ENCODE measurements around the gene TRMT11.

The TRMT11 gene

DNA sequence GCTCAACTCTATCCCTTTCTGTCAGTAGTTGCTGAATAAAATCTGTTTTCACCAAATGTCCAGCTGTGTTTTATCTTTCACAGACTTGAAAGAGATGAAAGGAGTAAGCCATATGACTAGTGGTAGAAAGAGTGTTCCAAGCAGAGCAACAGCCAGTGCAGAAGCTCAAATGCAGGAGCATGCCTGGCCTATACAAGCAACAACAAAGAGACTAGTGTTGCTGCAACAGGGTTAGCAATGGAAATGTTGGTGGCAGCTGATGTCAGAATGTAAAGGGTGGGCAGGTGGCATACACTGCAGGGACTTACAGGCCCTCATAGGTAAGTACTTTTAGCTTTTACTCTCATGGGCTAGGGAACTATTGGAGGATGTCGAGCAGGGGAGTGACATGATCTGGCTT lies 35.0 kb upstream of the TRMT11 start:
- peaks cover 3% of the 10 kb centered on the region; the same call in 1 of the 2 replicates for H3K4me1 ChIP-seq (ENCODE audit: control insufficient read depth, insufficient read depth, low read length)
- H3K27ac ChIP-seq (ENCODE audit: extremely low read depth, low read depth, low read length), result no peak overlapping the region
- H3K4me3 ChIP-seq (ENCODE audit: low read depth, low read length), result no peak overlapping the region
- no peaks in the 10 kb centered on the region for H3K9me3 ChIP-seq (ENCODE audit: control insufficient read depth, insufficient read depth, low read depth, low read length)
- H3K36me3 ChIP-seq (ENCODE audit: control insufficient read depth in 2 of 2, insufficient read depth in 1 of 2, low read length in 2 of 2), result no peaks in the 10 kb centered on the region
- no peak for TF ChIP-seq ZNF610 (tag by site-specific recombination; IDR thresholded peaks at IDR 0.05; ENCODE audit: borderline replicate concordance)
- TF ChIP-seq IKZF3 (tag by site-specific recombination; IDR thresholded peaks at IDR 0.05), result no peak
- TF ChIP-seq ZNF76 (tag by site-specific recombination; IDR thresholded peaks at IDR 0.05; ENCODE audit: borderline replicate concordance, low read depth), result no peak
- TF ChIP-seq ZNF501 (tag by site-specific recombination; IDR thresholded peaks at IDR 0.05), result no peak
- no peak for TF ChIP-seq ZNF423 (tag by site-specific recombination; IDR thresholded peaks at IDR 0.05)
- TF ChIP-seq, protein P1, sequence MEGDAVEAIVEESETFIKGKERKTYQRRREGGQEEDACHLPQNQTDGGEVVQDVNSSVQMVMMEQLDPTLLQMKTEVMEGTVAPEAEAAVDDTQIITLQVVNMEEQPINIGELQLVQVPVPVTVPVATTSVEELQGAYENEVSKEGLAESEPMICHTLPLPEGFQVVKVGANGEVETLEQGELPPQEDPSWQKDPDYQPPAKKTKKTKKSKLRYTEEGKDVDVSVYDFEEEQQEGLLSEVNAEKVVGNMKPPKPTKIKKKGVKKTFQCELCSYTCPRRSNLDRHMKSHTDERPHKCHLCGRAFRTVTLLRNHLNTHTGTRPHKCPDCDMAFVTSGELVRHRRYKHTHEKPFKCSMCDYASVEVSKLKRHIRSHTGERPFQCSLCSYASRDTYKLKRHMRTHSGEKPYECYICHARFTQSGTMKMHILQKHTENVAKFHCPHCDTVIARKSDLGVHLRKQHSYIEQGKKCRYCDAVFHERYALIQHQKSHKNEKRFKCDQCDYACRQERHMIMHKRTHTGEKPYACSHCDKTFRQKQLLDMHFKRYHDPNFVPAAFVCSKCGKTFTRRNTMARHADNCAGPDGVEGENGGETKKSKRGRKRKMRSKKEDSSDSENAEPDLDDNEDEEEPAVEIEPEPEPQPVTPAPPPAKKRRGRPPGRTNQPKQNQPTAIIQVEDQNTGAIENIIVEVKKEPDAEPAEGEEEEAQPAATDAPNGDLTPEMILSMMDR (tag by site-specific recombination; IDR thresholded peaks at IDR 0.05), result no peak
- POLR2A ChIA-PET, result interaction anchor here (0.6 to 2.8 kb wide), 2 partner anchors 86 to 160 kb away, joined by 3 to 17 read pairs; partner anchors contain the start of gene NCOA7
- CTCF ChIA-PET, result interaction anchor here (0.6 to 5.3 kb wide), 13 partner anchors 11 to 640 kb away, joined by 3 to 31 read pairs (median 4); partner anchors contain the start of gene NCOA7

DNA sequence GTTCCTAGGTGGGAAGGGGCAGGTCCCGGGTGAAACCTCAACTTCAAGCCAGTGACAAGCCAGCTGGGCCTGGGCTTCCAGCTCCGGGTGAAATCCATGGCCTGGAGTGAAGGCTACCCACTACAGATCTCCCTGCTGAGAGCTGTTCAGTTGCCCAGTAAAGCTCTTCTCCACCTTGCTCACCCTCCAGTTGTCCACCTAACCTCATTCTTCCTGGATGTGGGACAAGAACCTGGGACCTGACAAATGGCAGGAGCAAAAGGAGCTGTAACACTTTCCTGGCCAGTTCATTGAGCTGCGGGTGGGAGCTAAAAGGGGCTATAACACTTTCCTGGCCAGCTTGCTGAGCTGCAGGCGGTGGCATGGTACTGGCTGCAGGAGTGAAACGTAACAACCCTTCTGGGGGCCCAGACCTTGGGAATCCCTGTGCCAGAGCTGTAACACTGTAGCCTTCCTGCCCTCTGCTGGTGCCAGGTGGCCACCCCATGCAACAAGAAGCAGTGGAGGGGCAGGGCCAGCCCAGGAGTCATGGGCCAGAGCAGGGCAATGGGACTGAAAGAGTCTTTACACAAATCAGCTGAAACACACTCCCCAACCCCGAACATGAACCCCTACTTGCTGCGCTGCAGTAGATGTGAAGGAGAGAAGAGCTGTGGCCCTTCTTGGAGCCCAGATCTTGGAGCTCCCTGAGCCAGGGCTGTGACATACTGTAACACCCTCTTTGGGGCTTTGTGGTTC lies 33.4 kb upstream of the TRMT11 start:
- H3K36me3 ChIP-seq (ENCODE audit: control insufficient read depth in 2 of 2, insufficient read depth in 1 of 2, low read length in 2 of 2), result no peaks in the 10 kb centered on the region
- no peaks in the 10 kb centered on the region for H3K4me1 ChIP-seq (ENCODE audit: control insufficient read depth, insufficient read depth, low read length)
- ChIA-PET POLR2A (interaction anchor here (0.6 to 2.8 kb wide), 3 partner anchors 162 to 1336 kb away, joined by 6 to 17 read pairs (median 6); partner anchors contain the start of gene NCOA7), CTCF (interaction anchor here (0.6 to 5.3 kb wide), 28 partner anchors 11 to 642 kb away, joined by 3 to 39 read pairs (median 4); partner anchors contain the start of genes HEY2 and NCOA7)
- TF ChIP-seq ZNF544 (tag by site-specific recombination; IDR thresholded peaks at IDR 0.05), result no peak
- TF ChIP-seq ZEB2 (tag by site-specific recombination; IDR thresholded peaks at IDR 0.05), result no peak
- TF ChIP-seq, protein P2, sequence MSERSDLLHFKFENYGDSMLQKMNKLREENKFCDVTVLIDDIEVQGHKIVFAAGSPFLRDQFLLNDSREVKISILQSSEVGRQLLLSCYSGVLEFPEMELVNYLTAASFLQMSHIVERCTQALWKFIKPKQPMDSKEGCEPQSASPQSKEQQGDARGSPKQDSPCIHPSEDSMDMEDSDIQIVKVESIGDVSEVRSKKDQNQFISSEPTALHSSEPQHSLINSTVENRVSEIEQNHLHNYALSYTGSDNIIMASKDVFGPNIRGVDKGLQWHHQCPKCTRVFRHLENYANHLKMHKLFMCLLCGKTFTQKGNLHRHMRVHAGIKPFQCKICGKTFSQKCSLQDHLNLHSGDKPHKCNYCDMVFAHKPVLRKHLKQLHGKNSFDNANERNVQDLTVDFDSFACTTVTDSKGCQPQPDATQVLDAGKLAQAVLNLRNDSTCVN (tag by site-specific recombination; optimal IDR thresholded peaks at IDR 0.05), result no peak
- TF ChIP-seq ZNF202 (tag by site-specific recombination; IDR thresholded peaks at IDR 0.05; ENCODE audit: borderline replicate concordance), result no peak
- no peak for TF ChIP-seq ZNF423 (tag by site-specific recombination; IDR thresholded peaks at IDR 0.05)
- TF ChIP-seq, protein P3, sequence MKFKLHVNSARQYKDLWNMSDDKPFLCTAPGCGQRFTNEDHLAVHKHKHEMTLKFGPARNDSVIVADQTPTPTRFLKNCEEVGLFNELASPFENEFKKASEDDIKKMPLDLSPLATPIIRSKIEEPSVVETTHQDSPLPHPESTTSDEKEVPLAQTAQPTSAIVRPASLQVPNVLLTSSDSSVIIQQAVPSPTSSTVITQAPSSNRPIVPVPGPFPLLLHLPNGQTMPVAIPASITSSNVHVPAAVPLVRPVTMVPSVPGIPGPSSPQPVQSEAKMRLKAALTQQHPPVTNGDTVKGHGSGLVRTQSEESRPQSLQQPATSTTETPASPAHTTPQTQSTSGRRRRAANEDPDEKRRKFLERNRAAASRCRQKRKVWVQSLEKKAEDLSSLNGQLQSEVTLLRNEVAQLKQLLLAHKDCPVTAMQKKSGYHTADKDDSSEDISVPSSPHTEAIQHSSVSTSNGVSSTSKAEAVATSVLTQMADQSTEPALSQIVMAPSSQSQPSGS (tag by site-specific recombination; IDR thresholded peaks at IDR 0.05; ENCODE audit: low read depth), result no peak
- TF ChIP-seq ZNF529 (tag by site-specific recombination; IDR thresholded peaks at IDR 0.05; ENCODE audit: insufficient replicate concordance), result peak; percentile 8
- no peak for TF ChIP-seq ZNF354C (tag by site-specific recombination; IDR thresholded peaks at IDR 0.05; ENCODE audit: borderline replicate concordance, low read depth)
- no peak for TF ChIP-seq ZNF792 (tag by site-specific recombination; IDR thresholded peaks at IDR 0.05)
- no peak for TF ChIP-seq ZNF292 (tag by site-specific recombination; IDR thresholded peaks at IDR 0.05; ENCODE audit: borderline replicate concordance, low read depth)
- TF ChIP-seq, protein P4, sequence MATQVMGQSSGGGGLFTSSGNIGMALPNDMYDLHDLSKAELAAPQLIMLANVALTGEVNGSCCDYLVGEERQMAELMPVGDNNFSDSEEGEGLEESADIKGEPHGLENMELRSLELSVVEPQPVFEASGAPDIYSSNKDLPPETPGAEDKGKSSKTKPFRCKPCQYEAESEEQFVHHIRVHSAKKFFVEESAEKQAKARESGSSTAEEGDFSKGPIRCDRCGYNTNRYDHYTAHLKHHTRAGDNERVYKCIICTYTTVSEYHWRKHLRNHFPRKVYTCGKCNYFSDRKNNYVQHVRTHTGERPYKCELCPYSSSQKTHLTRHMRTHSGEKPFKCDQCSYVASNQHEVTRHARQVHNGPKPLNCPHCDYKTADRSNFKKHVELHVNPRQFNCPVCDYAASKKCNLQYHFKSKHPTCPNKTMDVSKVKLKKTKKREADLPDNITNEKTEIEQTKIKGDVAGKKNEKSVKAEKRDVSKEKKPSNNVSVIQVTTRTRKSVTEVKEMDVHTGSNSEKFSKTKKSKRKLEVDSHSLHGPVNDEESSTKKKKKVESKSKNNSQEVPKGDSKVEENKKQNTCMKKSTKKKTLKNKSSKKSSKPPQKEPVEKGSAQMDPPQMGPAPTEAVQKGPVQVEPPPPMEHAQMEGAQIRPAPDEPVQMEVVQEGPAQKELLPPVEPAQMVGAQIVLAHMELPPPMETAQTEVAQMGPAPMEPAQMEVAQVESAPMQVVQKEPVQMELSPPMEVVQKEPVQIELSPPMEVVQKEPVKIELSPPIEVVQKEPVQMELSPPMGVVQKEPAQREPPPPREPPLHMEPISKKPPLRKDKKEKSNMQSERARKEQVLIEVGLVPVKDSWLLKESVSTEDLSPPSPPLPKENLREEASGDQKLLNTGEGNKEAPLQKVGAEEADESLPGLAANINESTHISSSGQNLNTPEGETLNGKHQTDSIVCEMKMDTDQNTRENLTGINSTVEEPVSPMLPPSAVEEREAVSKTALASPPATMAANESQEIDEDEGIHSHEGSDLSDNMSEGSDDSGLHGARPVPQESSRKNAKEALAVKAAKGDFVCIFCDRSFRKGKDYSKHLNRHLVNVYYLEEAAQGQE (tag by site-specific recombination; IDR thresholded peaks at IDR 0.05), result no peak
- peak; percentile 94 for TF ChIP-seq SETDB1 (IDR thresholded peaks at IDR 0.05; ENCODE audit: insufficient read length, low read length)
- no peak for TF ChIP-seq EGR2 (tag by site-specific recombination; IDR thresholded peaks at IDR 0.05; ENCODE audit: low read depth)
- no peak for TF ChIP-seq ZXDB (tag by site-specific recombination; IDR thresholded peaks at IDR 0.05)
- peak; percentile 40 for TF ChIP-seq ZNF654 (tag by site-specific recombination; IDR thresholded peaks at IDR 0.05; ENCODE audit: low read depth)
- H3K4me3 ChIP-seq (ENCODE audit: low read depth, low read length), result no peak overlapping the region
- no peak overlapping the region for H3K27ac ChIP-seq (ENCODE audit: extremely low read depth, low read depth, low read length)
- no peaks in the 10 kb centered on the region for H3K9me3 ChIP-seq (ENCODE audit: control insufficient read depth, insufficient read depth, low read depth, low read length)
